HG03354 (cell line): ENCODE measurements around the gene KLK2.

Source experiments
- ATAC-seq: cut with Tn5 transposase; IDR thresholded peaks from one replicate; pipeline ENCODE4 v1.9.1; 2021; ENCODE audit warnings: mild to moderate bottlenecking; ENCODE audit not compliant: unreplicated experiment, poor library complexity, severe bottlenecking

The KLK2 gene

DNA sequence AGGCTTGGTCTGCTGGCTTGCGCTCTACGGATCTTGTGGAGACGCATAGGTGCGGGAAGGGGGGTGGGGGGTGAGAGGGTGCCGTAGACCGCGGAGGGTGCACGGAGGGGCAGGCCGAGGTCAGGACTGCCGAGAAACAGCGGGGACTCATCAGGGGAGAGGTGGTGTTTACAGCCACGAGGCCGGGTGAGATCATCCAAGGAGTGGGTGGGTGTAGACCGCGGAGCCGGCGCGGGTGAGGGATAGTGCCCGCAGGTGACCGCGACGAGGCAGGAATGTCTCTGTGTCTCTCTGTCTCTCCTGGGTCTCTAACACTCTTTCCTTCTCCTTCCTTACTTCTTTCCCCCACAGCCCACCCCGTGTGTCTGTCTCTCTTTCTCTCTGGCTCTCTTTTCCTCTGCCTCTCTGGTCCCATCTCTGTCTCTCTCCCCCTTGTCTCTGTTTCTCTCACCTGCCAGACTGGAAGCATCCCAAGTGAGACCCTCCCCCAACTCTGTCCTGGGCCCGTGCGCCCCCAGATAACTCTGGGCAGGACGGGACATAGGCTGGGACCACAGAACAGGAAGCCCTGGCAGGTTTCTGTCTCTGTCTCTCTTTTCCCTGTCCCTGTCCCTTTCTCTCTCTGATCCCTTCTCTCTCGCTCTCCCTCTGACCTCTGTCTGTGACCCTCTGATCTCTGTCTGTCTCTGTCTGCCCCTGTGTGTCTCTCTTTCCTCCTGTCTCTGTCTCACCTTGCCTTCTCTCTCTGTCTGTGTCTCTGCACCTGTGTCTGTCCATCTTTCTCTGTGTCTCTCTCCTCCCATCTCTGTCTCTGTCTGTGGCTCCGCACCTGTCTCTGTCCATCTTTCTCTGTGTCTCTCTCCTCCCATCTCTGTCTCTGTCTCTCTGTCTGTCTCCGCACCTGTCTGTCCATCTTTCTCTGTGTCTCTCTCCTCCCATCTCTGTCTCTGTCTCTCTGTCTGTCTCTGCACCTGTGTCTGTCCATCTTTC lies 39.8 kb downstream of the KLK2 start:
- ATAC-seq = no peak

DNA sequence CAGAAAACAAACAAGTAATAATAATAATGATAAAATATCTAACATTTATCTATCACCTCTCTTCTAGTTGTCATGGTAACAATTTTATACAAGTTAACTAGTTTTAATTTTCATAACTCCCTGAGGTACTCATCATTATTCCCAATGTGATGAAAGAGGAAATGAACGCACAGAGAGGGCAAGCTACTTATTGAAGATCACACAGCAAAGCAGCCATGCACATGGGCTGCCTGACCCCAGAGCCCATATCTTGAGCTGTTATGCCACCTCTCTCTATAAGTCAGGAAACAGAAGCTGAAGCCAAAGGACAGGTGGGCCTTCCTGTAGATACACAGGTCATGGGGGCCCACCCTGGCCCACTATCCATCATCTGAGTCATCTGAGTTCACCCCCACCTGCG lies 42.8 kb downstream of the KLK2 start:
- ATAC-seq = no peak

DNA sequence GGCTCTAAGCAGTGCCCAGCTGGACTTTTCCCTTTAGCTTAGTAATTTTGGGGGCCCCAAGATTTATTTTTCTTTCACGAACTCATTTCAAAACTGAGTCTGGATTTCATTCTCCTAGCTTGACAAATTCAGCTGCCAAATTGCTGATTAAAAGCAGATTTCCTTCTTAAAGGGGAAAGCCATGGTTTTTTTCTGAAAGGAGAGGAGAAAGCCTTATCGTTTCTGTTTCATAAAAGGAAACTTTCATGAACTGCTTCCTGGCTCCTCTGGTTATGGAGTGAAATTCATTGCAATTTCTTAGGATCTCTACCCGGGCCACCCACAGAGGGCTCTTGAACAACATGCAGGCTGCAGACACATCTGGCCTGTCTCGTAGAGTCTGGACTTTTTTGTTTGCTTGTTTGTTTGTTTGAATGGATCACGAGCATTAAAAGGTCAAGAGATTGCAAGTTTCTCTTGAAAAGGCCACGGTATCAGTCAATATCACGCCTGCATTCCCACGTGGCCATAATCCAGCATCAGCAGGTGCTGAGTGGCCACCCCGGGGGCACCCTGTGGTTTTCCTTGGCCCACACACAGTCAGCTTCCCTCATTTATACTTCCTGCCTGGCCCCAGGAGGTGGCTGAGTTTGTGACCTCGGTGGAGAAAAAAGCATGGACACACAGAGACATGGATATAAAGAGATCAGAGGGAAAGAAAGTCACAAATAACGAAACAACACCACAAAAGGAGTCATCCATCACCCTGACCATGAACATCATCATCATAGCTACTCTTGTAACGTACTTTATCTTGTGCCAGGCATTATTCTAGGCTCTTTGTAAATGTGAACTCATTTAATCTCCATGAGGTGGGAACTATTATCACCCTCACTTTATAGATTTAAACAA lies 48.4 kb downstream of the KLK2 start:
- ATAC-seq = no peak

DNA sequence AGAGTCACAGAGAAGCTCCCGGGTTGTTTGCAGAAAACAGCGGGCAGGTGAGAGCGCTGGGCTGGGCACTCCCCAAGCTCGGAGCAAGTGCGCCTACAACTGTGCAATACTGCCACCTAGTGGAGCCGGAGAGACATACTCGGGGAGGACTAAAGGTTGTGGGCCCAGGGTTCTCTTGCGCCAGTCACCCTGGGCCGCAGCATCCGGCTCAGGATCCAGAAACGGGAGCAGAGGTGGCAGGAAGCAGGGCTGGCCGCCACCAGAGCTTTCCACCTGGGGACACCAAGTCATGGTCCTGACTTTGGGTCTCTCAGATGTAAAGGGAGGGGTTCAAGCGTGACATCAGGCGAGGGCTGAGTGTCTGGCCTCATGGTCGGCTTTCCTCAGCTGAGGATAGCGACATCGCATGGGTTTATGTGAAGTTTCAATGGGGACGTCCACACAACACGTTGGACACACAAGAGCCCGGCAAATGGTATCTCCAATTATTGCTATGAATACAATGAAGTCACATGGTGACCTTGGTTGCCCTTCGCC lies 49.1 kb downstream of the KLK2 start:
- ATAC-seq = peak; percentile 71

DNA sequence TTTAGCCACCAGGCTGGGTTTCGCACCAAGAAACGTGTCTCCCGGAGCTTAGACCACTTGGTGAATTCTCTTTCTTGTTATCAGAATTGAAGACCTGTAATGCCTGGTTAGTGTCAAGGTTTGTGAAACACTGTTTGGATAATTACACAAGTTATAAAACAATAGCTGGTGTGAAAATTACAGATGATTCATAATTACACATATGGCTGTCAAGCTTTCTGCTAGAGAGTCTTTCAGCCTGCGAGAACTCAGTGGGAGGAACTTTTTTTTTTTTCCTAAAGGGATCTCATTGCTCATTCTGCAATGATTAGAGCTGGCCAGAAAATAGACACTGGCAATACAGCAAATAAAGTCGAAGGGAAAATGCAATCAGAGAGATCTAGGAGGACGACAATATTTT lies 51.3 kb downstream of the KLK2 start:
- ATAC-seq = no peak

DNA sequence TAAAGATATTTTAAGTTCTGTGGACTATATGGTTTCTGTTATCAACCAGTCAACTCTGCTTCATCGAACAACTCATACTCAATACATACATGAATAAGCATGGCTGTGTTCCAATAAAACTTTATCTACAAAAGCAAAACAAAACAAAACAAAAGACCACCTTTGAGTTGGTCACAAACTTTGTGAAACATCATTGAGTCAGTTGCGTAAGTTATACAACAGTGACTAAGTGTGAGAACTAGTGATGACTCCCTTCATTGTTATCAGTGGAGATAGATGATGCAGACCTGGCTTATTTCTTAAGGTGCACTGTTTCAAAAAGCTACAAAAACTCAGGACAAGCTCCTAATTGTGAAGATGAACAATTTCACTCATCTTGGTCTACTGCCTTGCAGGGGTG lies 52.5 kb downstream of the KLK2 start:
- ATAC-seq = no peak

DNA sequence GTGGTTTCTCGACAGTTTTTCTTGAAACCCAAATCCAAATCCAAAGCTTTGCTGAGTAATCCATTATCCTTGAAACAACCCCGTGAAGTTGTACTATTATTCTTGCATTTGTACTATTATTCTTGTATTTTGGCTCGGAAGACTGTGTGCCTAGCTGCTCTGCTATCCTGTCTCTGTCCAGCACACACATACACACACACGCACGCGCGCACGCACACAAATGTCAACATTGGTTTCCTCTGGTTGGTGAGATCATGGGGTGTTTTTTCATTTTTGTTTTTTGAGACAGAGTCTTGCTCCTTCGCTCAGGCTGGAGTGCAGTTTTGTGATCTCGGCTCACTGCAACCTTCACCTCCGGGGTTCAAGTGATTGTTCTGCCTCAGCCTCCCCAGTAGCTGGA lies 52.9 kb downstream of the KLK2 start:
- ATAC-seq = no peak

DNA sequence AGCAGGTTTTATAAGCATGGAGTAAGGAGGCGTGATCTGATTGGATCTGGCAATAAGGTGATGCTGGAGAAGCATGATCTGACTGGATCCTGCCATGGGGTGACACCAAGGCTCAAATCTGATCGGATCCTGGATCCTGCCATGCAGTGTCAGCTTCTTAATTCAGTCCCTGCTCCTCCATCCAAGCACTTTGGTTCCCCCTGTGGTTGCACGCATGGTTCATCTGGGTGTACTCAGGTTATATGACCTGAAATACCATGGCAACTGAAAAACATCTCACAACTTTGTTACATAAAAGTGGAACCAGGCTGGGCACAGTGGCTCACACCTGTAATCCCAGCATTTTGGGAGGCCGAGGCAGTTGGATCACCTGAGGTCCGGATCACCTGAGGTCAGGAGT lies 55.6 kb downstream of the KLK2 start:
- no peak for ATAC-seq
